ENCODE data around the gene FADS1. TPM values are rescaled to one million over a fixed set of nuclear protein-coding genes. Genes with fewer than 3 reads are reported as not detected.

FADS1 gene
- total and polyA plus RNA-seq, 2 of the 8 experiments (the other 6 are each of a cell fraction or from before 2014, with no cell fraction given): 115 to 141 TPM

DNA sequence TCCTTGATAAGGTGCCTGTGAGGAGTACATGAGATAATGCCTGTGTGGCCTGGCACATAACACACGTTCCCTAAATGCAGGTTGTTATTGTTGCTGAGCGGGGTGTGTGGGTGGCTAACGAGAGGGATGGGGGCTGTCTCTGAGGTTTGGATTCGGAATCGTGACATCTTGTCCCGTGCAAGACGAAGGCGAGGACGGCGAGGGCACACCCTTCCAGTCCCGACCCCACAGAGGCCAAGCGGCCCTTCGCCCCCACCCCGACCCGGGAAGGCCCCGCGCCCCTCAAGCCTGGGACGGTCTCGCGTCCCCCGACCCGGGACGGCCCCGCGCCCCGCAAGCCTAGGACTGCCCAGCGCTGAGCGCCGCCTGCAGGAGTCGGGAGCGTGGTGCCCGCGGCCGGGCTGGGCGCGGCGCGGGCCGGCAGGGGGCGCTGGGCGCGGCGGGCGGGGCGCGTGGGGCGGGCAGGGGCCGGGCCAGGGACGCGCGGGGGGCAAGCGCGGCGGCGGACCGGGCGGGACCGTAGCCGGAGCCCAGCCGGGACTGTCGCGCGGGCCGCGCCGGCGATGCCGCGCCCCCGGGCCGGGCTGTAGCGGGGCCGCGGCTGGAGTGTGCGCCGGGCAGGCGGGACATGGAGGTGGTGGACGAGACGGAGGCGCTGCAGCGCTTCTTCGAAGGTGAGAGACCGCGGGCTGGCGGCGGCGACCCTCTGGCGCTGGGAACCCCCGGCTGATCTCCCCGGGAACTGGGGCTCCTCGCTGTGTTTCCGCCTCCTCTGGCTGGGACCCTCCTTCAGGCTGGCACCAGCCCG, 64.5 kb downstream of the FADS1 start, which contains the start of gene MYRF (continued):
- TF ChIP-seq CTCF (IDR thresholded peaks at IDR 0.05; ENCODE audit: control extremely low read depth in 1 of 3, insufficient read depth in 1 of 3, low read depth in 1 of 3, low read length in 3 of 3): peak in 2 of 3 experiments; percentile 57 to 97; a peak in 3 of 4 replicates
- peak; percentile 12 to 59; a peak in 3 of 4 replicates for TF ChIP-seq RAD21 (IDR thresholded peaks at IDR 0.05 in 1 of 2, conservative IDR thresholded peaks at IDR 0.05 in 1 of 2; ENCODE audit: low read depth in 2 of 2, low read length in 2 of 2)
- 0 out of 2 replicates have a peak, but pooled peaks have one; percentile 46 for TF ChIP-seq GABPA (IDR thresholded peaks at IDR 0.05; ENCODE audit: borderline replicate concordance, insufficient read depth, low read length)
- no peak for TF ChIP-seq TBP (IDR thresholded peaks at IDR 0.05; ENCODE audit: low read depth, low read length)
- TF ChIP-seq KDM4A (IDR thresholded peaks at IDR 0.05; ENCODE audit: low read depth, low read length, severe bottlenecking): peak; percentile 83
- no peak for TF ChIP-seq CHD1 (IDR thresholded peaks at IDR 0.05; ENCODE audit: low read depth, low read length)
- no peak for TF ChIP-seq TAF7 (optimal IDR thresholded peaks at IDR 0.05; ENCODE audit: borderline replicate concordance, low read depth, low read length)
- no peak for TF ChIP-seq E2F6 (IDR thresholded peaks at IDR 0.05)
